Esophagus muscularis mucosa (tissue), 4 donors: ENCODE results near the gene PI4K2B.

Experiments
- CTCF ChIP-seq, 3 experiments: fragments of 200-600 bp in 2 of 3; fragments of 450-650 bp in 1 of 3; sonication (generic) in 2 of 3; IDR thresholded peaks; one replicate each; pipeline ENCODE4 v1.5.1; 2017 to 2019; ENCODE audit warnings: antibody characterized with exemption in 3 of 3, mild to moderate bottlenecking in 2 of 3, moderate library complexity in 1 of 3
- EP300 ChIP-seq: sonication (generic); formaldehyde crosslinking; IDR thresholded peaks from one replicate; pipeline ENCODE4 v1.6.1; 2017; ENCODE audit warnings: antibody characterized with exemption
- POLR2A ChIP-seq: fragments of 450-650 bp; IDR thresholded peaks from one replicate; pipeline ENCODE4 v1.6.1; 2017; ENCODE audit warnings: antibody characterized with exemption, moderate library complexity, mild to moderate bottlenecking, low read depth
- POLR2AphosphoS5 ChIP-seq, 2 donors: sonication (generic); formaldehyde crosslinking; IDR thresholded peaks; one replicate each; pipeline ENCODE4 v1.6.1; 2017; ENCODE audit warnings: antibody characterized with exemption in 2 of 2

- no peak for TF ChIP-seq CTCF (IDR thresholded peaks at IDR 0.05)
- TF ChIP-seq POLR2AphosphoS5 (IDR thresholded peaks at IDR 0.05) = no peak
- no peak for TF ChIP-seq EP300
- no peak for TF ChIP-seq POLR2A
Measured at GRCh38 chr4:25221377-25221776, 12.5 kb upstream of the PI4K2B start.
